Stimulated activated CD8-positive, alpha-beta memory T cell treated with anti-CD3 and anti-CD28 coated beads, Interleukin-4, amount 100 ng/mL, for 48 hours (primary cell): ENCODE results near the gene NCOA1.
"Not testable (repeated sequence)": the region's sequence is repeated elsewhere in the genome, so short reads cannot be mapped to it uniquely, and the experiment has no call there.

Experiments
- DNase-seq: peaks from one replicate; pipeline ENCODE4 v3.0.0-alpha.2; 2020

Gene NCOA1

GRCh38 chr2:24509425-24509824 is 18.4 kb downstream of the NCOA1 start:
- DNase-seq, result no peak

GRCh38 chr2:24509840-24510239 is 18.8 kb downstream of the NCOA1 start:
- DNase-seq, result no peak

- no peak for DNase-seq
Observed at GRCh38 chr2:24510771-24511170, 19.7 kb downstream of the NCOA1 start.

GRCh38 chr2:24511198-24511597 is 20.1 kb downstream of the NCOA1 start:
- no peak for DNase-seq

- DNase-seq, result no peak
Observed at GRCh38 chr2:24511894-24512293, 20.8 kb downstream of the NCOA1 start.

- no peak for DNase-seq
Observed at GRCh38 chr2:24512404-24512803, 21.4 kb downstream of the NCOA1 start.

- no peak for DNase-seq
Observed at GRCh38 chr2:24512831-24513230, 21.8 kb downstream of the NCOA1 start.

- DNase-seq, result no peak
Observed at GRCh38 chr2:24513281-24514071, 22.4 kb downstream of the NCOA1 start.

GRCh38 chr2:24514820-24515219 is 23.8 kb downstream of the NCOA1 start:
- no peak for DNase-seq

GRCh38 chr2:24515335-24515734 is 24.3 kb downstream of the NCOA1 start:
- DNase-seq, result no peak

- no peak for DNase-seq
Observed at GRCh38 chr2:24515831-24516230, 24.8 kb downstream of the NCOA1 start.

- no peak for DNase-seq
Observed at GRCh38 chr2:24517247-24517646, 26.2 kb downstream of the NCOA1 start.

- no peak for DNase-seq
Observed at GRCh38 chr2:24520175-24520574, 29.1 kb downstream of the NCOA1 start.

- no peak for DNase-seq
Observed at GRCh38 chr2:24521162-24521857, 30.3 kb downstream of the NCOA1 start.

GRCh38 chr2:24521975-24522639 is 31.1 kb downstream of the NCOA1 start:
- DNase-seq, result no peak

- DNase-seq, result no peak
Observed at GRCh38 chr2:24527536-24527935, 36.5 kb downstream of the NCOA1 start.

- no peak for DNase-seq
Observed at GRCh38 chr2:24530796-24531195, 39.7 kb downstream of the NCOA1 start.

GRCh38 chr2:24531610-24532009 is 40.6 kb downstream of the NCOA1 start:
- not testable (repeated sequence) for DNase-seq

- not testable (repeated sequence) for DNase-seq
Observed at GRCh38 chr2:24532057-24532456, 41.0 kb downstream of the NCOA1 start.

GRCh38 chr2:24533574-24533973 is 42.5 kb downstream of the NCOA1 start:
- DNase-seq, result not testable (repeated sequence)

- DNase-seq, result no peak
Observed at GRCh38 chr2:24538720-24539119, 47.7 kb downstream of the NCOA1 start.

- no peak for DNase-seq
Observed at GRCh38 chr2:24539258-24539657, 48.2 kb downstream of the NCOA1 start.

GRCh38 chr2:24540011-24540477 is 49.0 kb downstream of the NCOA1 start:
- no peak for DNase-seq

GRCh38 chr2:24541621-24542020 is 50.6 kb downstream of the NCOA1 start:
- DNase-seq, result no peak
